ENCODE results near the gene FUOM. TPM values are rescaled to one million over a fixed set of nuclear protein-coding genes. Genes with fewer than 3 reads are reported as not detected.

Gene FUOM
- total RNA-seq, 1 experiment from 2014 or later = 41.8 TPM

- Histone ChIP-seq H3K4me1 (ENCODE audit: insufficient read depth, low read length) (no peaks in the 10 kb centered on the region), H3K9me3 (ENCODE audit: control insufficient read depth, low read depth, low read length) (no peaks in the 10 kb centered on the region), H4K91ac (ENCODE audit: insufficient read length, low read depth, low read length) (no peak overlapping the region), H2AK5ac (ENCODE audit: insufficient read length, low read length) (no peak overlapping the region), H2BK12ac (ENCODE audit: insufficient read length, low read depth, low read length) (no peak overlapping the region), H3K23ac (ENCODE audit: insufficient read length, low read depth, low read length) (no peak overlapping the region), H4K20me1 (ENCODE audit: control insufficient read depth, insufficient read depth, insufficient read length) (no peaks in the 10 kb centered on the region), H2BK120ac (ENCODE audit: low read depth, low read length, poor library complexity, severe bottlenecking) (no peak overlapping the region), H3K4ac (ENCODE audit: low read depth, low read length) (no peak overlapping the region), H3K79me1 (ENCODE audit: insufficient read depth, low read depth, low read length, poor library complexity, severe bottlenecking) (peaks cover 2% of the 10 kb centered on the region), H3K18ac (ENCODE audit: insufficient read length, low read depth, low read length) (no peak overlapping the region), H3K27me3 (ENCODE audit: insufficient read depth, low read length) (no peaks in the 10 kb centered on the region), H3K56ac (ENCODE audit: insufficient read length, low read depth, low read length) (no peak overlapping the region), H3K23me2 (ENCODE audit: insufficient read length, low read depth, low read length, poor library complexity, severe bottlenecking) (no peaks in the 10 kb centered on the region), H3T11ph (ENCODE audit: low read length) (no peak overlapping the region), H4K8ac (replicated peaks; ENCODE audit: insufficient read length, low read depth, low read length) (no peak overlapping the region), H3K4me2 (ENCODE audit: insufficient read depth, insufficient read length, low read length) (no peak overlapping the region), H3K9ac (ENCODE audit: extremely low read depth, insufficient read length, low read length) (no peak overlapping the region), H3K27ac (ENCODE audit: insufficient read length, low read depth, low read length) (no peak overlapping the region), H2BK15ac (ENCODE audit: low read depth, low read length) (no peak overlapping the region), H3K14ac (ENCODE audit: insufficient read depth, low read length) (no peak overlapping the region), H2BK5ac (ENCODE audit: insufficient read length, low read length) (no peak overlapping the region), H3K79me2 (ENCODE audit: insufficient read depth, low read length) (peaks cover 3% of the 10 kb centered on the region; the same call in 1 of the 2 replicates), H2BK20ac (ENCODE audit: low read depth, low read length, poor library complexity, severe bottlenecking) (no peak overlapping the region), H2AFZ (ENCODE audit: low read length) (no peak overlapping the region), H4K5ac (ENCODE audit: insufficient read length, low read depth, low read length) (no peak overlapping the region)
- Mint-ChIP-seq H3K27ac (no peak overlapping the region; a peak in 1 of 7 replicates), H3K27me3 (ENCODE audit: low read depth) (no peaks in the 10 kb centered on the region), H3K36me3 (ENCODE audit: insufficient read depth in 1 of 3, low read depth in 3 of 3) (peaks cover 66 to 91% (median 85%) of the 10 kb centered on the region in 3 experiments; a peak in 6 of 7 replicates), H3K9me3 (peaks cover 0 to 3% of the 10 kb centered on the region in 2 experiments; a peak in 2 of 5 replicates), H3K4me1 (no peaks in the 10 kb centered on the region), H3K4me3 (no peak overlapping the region)
- DNase-seq = no peak
- WGBS (ENCODE audit: extremely low coverage, insufficient read length, low lambda C conversion rate) = no CpG with 5 or more reads among the region's 5 CpGs
- no peak for TF ChIP-seq CTCF (conservative IDR thresholded peaks at IDR 0.05)
Observed at GRCh38 chr10:133403784-133404183, 46.0 kb upstream of the FUOM start.
